GM18873 (cell line): Measurements from ENCODE around the gene KDM4B.

Experiments
- ATAC-seq: cut with Tn5 transposase; IDR thresholded peaks from one replicate; pipeline ENCODE4 v1.9.1; 2021; ENCODE audit warnings: mild to moderate bottlenecking, moderate library complexity, moderate number of reproducible peaks; ENCODE audit not compliant: unreplicated experiment, low FRiP score

Gene KDM4B

DNA sequence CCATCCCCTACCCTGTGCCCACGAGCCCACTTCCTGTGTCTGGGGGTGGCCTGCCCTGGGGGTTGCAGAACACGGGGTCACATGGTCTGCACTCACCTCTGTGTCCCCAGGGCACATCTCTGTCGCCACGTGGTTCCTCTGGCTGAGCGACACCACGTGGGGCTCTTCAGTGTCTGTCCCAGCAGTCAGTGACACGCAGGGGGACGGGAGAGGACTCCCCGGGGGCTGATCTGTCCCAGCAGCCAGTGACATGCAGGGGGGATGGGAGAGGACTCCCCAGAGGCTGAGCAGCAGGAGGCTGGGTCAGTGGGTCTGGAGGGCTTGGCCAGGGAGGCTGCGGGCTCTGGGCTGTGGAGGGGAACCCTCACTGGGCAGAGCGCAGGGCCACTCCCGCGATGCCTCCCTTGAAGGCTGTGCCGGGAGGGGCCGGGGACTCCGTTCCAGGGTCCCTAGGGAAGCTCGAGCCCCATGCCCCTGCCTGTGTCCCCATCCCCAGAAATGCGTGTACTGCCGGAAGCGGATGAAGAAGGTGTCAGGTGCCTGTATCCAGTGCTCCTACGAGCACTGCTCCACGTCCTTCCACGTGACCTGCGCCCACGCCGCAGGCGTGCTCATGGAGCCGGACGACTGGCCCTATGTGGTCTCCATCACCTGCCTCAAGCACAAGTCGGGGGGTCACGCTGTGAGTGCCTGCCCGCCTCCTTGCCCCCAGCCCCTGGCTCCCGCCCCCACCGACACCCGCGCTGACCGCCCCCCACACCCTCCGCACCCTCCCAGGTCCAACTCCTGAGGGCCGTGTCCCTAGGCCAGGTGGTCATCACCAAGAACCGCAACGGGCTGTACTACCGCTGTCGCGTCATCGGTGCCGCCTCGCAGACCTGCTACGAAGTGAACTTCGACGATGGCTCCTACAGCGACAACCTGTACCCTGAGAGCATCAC is 174.8 kb downstream of the KDM4B start:
- ATAC-seq, result no peak

DNA sequence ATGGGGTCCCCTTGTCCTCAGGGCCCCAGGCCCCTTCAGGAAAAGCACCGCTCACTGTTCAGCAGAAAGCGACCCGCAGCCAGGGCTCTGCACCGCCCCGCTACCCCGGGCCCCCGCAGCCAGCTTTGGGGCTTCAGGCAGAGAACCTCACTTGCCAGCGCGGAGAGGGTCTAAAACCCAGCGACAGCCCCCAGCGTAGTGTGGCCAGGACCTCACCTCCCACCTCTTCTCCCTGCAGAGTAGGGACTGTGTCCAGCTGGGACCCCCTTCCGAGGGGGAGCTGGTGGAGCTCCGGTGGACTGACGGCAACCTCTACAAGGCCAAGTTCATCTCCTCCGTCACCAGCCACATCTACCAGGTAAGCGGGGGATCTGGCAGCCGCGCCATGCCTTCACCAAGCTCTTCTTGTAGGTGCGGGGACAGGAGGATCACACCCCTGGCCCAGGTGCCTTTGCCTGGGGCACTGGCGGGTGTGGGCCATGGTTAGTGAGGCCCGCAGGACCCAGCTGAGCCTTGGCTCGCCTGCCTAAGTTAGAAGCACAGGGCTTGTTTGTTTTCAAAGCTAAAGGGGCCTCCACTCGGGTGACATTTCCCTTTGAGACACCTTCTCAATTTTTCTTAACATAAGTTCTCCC is 175.7 kb downstream of the KDM4B start:
- ATAC-seq, result no peak

DNA sequence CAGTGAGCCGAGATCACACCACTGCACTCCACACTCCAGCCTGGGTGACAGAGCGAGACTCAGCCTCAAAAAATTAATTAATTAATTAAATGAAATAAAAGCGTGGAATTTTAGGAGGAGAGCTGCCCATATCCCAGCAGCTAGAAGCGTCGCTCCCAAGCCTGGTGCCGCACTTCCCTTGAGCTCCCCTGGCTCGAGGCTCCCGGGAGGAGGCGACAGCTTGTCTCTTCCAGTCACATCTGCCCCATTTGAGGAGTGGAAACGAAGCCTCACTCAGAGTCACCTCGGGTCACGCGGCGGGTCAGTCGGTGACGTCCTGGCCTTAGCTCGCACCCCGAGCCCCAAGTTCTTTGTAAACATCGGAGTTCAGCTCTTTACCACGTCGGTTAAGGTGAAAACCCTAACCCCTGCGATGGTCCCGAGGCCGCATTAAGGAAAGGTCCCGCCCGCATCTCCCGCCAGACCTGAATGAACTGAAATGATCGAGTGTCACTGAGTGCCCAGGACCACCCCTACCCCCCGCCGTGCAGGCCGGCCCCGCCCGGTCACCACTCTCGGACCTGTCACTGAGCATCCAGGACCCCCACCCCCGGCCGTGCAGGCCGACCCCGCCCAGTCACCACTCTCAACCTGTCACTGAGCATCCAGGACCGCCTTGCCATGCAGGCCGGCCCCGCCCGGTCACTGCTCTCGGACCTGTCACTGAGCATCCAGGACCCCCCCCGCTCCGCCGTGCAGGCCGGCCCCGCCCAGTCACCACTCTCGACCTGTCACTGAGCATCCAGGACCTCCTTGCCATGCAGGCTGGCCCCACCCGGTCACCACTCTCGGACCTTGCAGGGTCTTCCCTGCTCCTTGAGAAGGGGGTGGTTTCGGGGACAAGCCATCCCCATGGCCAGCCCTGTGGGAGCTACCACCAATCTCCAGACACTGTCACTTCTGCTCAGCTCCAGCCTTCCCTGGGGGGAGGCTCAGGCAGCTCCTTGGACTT is 176.9 kb downstream of the KDM4B start:
- ATAC-seq, result no peak

DNA sequence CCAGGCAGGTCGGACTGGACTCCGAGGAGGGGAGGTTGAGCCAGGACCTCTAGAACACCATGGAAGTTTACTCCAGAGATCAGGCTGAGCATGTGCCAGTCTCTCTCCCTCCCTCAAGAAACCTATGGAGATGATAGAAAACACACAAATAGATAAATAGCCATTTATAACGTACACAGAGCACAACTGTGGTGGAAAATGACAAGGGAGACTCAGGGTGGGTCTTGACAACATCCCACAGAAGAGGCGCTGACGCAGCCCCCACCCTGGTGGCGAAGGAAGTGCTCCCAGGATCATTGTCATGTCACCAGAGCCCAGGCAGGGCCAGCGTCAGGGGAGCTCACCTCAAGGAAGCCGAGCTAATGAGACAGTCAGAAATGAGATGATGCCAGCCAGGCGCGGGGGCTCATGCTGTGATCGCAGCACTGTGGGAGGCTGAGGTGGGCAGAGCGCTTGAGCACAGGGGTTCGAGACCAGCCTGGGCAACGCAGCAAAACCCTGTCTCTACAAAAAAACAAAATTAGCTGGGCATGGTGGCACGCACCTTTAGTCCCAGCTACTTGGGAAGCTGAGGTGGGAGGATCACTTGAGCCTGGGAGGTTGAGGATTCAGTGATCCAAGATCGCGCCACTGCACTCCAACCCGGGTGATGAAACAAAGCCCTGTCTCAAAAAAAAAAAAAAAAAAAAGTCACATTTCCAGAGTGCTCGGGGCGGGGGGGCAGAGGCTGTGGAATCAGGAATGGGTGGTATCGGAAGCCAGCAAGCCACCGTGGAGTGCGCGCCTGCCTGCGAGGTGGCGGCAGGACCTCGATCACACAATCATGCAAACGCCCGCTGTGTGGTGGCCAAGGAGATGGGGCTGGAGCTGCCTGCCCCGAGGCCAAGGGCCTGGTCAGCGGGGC is 178.4 kb downstream of the KDM4B start:
- no peak for ATAC-seq

DNA sequence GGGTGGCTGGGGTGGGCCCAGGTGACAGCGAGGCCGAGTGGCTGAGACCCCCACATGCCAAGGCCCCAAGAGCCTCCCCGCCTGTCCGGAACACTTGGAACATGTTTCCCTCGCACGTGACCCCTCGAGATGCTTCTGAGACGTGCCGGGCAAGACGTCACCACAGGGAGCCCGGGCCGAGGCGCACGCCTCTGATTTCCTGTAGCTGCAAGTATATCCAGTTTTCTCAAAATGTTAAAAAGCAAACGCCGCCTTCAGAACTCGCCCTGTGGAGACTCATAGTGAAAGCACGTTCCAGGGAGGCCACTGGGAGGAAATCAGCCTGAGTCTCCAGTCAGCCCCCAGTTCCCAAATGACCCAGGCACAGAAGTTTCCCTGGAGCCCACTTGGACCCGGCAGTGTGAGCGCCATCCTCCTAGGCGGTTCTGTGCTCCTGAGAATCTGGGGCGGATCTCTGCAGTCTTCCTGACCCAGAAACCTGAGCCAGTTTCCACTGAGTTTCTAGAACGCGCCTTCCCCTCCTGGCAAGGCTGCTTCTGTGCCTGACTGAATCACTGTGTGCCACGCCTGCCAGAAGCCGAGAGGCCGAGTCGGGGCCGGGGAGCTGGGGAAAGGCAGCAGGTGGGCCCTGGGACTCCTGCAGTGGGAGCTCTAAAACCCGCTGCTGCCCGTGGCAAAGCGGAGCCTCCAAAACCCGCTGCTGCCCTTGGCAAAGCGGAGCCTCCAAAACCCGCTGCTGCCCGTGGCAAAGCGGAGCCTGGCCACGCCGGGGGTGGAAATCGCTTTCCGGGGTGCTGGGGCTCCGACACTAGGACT is 179.3 kb downstream of the KDM4B start:
- ATAC-seq, result no peak

DNA sequence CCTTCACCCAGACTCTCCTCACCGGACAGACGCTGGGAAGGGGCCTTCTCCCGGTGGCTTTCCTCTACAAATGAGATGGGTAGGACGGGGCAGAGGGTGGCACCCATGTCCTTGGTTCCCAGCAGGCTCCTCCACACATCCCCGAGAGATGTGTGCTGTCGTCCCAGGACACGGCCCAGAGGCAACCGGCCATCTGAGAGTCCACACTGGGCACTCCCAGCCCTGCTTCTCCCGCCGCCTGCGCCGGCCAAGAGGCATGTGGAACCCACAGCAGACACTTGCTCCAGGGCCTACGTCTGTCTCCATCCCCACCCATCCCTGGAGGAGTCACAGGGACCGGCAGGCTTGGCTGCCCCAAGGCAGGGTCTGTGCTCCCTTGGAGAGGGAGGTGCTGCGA is 179.9 kb downstream of the KDM4B start:
- ATAC-seq, result no peak

DNA sequence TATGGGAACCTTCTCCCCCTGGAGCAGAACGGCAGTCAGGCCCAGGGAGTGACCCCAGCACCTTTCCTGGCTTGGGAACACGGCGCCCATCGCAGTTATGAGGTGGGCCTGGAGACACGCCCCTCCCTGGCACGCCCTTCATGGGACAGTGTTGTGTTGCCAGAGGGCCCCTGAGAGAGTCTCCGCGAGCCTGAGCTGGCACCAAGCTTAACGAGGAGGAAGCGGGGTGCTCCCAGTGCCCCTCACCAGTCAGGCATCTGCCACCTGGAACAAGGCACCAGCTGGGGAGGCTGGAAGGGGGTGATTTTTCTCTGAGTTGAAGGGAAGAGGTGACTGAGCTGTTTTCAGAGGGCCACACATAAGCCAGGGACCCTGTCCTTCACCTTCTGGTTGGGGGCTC is 180.6 kb downstream of the KDM4B start:
- ATAC-seq, result no peak

DNA sequence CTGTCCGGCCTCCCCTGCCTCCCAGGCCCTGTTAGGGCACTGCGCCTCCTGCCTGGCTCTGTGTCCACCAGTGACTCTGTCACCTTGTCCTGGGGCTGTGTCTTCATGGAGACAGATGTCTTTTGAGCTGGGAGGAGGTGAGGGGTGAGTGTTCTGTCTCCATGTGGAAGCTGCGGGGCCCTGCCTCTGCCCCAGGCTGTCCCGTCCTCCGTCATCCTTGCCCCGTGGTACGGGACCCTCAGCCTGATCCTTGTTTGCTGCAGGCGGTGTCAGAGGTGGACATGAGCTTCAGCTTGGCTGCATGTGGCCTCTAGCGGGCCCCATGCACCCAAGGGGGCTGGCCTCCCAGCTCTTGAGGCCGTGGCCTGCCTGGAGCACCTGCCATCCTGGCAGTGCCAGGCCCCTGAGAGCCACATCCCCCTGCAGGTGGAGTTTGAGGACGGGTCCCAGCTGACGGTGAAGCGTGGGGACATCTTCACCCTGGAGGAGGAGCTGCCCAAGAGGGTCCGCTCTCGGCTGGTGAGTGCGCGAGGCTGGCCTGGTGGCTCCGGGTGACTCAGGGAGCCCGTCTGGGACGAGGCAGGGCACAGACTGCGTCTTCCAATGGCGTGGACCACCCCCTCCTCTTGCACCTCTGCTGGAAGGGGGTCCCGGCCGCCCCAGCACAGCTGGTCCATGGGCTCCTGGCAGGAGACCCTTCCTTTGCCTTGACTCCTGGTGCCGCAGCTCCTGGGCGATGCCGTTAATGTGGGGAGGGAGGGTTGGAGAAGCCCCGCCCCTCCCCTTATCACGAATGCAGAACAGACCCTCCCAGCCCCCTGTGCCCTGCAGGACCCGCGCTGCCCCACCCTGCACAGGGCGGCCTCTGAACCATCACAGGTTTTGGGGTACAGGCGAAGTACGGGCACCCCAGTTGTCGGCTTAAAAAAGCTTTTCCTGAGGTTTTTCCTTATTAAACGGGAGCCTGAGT is 181.3 kb downstream of the KDM4B start:
- ATAC-seq, result no peak

DNA sequence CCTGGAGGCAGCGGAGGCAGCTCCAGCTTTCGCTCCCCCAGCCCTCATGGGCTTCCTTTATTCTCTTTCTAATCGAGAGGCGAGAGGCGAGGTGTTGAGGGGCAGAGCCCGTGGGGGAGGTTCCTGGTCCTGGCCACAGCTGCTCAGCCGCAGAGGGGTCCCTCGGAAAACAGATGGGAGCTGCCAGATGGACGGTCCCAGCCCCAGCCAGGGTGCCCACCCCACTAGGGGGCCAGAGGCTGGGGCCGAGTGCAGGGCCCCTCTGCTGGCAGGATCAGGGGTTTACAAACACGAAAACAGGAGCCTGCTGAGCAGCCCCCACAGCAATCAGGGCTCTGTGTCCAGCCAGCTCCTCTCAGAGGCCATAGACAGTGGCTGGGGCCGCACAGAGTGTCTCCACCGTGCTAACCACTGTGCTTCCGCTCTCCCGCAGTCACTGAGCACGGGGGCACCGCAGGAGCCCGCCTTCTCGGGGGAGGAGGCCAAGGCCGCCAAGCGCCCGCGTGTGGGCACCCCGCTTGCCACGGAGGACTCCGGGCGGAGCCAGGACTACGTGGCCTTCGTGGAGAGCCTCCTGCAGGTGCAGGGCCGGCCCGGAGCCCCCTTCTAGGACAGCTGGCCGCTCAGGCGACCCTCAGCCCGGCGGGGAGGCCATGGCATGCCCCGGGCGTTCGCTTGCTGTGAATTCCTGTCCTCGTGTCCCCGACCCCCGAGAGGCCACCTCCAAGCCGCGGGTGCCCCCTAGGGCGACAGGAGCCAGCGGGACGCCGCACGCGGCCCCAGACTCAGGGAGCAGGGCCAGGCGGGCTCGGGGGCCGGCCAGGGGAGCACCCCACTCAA is 182.2 kb downstream of the KDM4B start:
- no peak for ATAC-seq

DNA sequence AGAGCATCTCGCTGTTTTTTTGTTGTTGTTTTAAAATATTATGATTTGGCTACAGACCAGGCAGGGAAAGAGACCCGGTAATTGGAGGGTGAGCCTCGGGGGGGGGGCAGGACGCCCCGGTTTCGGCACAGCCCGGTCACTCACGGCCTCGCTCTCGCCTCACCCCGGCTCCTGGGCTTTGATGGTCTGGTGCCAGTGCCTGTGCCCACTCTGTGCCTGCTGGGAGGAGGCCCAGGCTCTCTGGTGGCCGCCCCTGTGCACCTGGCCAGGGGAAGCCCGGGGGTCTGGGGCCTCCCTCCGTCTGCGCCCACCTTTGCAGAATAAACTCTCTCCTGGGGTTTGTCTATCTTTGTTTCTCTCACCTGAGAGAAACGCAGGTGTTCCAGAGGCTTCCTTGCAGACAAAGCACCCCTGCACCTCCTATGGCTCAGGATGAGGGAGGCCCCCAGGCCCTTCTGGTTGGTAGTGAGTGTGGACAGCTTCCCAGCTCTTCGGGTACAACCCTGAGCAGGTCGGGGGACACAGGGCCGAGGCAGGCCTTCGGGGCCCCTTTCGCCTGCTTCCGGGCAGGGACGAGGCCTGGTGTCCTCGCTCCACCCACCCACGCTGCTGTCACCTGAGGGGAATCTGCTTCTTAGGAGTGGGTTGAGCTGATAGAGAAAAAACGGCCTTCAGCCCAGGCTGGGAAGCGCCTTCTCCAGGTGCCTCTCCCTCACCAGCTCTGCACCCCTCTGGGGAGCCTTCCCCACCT is 183.3 kb downstream of the KDM4B start:
- no peak for ATAC-seq

DNA sequence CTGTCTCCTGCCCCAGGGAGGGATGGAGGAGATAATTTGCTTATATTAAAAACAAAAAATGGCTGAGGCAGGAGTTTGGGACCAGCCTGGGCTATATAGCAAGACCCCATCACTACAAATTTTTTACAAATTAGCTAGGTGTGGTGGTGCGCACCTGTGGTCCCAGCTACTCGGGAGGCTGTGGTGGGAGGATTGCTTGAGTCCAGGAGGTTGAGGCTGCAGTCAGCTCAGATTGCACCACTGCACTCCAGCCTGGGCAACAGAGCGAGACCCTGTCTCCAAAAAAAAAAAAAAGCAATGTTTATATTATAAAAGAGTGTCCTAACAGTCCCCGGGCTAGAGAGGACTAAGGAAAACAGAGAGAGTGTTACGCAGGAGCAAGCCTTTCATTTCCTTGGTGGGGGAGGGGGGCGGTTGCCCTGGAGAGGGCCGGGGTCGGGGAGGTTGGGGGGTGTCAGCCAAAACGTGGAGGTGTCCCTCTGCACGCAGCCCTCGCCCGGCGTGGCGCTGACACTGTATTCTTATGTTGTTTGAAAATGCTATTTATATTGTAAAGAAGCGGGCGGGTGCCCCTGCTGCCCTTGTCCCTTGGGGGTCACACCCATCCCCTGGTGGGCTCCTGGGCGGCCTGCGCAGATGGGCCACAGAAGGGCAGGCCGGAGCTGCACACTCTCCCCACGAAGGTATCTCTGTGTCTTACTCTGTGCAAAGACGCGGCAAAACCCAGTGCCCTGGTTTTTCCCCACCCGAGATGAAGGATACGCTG is 184.0 kb downstream of the KDM4B start:
- no peak for ATAC-seq

DNA sequence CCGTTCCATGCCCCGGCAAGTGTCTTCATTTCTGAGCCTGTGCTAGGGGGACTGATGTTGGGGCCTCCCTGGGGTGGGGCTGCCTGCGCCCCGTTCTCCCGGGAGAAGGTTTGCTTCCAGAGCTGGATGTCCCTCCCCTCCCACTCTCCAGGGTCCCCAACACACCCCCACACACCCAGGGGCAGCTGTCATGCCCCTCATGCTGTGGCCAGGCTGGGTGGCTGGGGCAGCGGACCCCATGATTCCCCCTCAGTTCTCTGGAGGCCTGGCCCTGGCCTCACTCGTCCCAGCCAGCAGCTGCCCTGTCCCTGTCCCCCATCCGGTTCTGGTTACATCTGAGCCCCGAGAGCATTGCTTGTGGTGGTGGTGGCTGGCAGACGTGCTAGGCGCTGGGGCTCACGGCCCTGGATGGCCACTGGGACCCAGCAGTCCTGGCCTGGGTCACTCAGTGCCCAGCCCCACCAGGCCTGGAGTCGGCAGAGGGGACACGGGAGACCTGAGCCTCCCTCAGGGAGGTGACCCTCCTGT is 184.8 kb downstream of the KDM4B start:
- ATAC-seq, result no peak

DNA sequence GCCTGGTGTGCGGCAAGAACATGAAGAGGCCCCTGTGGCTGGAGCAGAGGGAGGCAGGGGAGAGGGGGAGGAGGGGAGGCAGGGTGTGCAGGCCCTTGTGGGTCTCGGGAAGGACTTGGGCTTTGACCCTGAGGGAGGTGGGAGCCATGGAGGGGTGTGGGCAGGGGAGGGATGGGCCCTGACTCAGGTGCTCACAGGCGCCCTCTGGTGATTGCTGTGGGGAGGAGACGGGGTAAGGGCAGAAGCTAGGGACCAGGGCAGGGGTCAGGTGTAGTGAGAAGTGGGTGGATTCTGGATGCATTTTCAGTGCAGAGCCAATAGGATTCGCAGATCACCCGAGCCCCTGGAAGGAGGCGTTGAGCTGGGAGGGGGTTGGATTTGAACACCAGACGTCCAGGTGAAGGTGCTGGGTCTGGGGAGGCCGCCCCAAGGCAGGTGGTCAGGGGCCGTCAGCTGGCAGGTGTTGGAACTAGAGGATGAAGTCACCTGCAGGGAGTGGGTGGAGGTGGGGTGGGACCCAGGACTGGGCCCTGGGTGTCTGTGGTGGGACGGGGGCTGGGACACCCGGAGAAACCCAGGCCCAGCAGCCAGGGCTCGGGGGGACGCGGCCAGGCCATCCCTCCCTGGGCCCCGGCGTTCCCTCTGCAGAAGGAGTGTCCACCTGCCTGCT is 185.4 kb downstream of the KDM4B start:
- no peak for ATAC-seq

DNA sequence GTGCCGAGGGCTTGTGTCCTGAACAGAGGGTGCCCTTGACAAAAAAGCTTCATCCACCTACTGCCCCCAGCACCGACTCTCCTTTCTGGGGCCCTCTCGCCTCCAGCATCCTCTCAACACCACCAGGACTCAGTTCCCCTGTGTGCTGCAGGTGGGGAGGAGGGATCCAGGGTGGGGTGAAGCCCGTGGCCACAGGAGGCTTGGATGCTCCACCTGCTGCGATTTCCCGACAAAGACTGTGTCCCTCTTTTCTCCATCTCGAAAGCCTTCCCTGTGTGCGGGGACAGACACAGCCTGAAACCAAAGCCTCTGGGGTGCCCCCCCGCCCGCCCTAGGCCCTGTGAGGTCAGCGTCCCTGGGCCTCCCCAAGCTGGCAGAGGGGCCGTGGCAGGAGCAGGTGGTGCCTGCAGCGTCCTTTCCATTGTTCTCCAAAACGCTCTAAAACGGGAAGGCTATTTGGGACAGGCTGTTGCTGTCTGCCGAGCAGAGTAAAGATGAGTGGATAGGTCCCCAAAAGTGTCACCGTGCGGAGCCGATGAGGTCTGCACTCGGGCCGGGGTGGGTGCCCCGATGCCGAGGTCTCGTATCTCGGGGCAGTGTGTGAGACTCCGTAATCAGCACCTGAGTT is 186.0 kb downstream of the KDM4B start:
- ATAC-seq, result no peak
